ENCODE measurements around the gene PHF14. TPM values are rescaled to one million over a fixed set of nuclear protein-coding genes. Genes with fewer than 3 reads are reported as not detected.

The PHF14 gene
- total RNA-seq, 2 donors from 2014 or later = 25.1 to 25.7 TPM

- DNase-seq (ENCODE audit: low spot score) = no peak
- Histone ChIP-seq H3K4me3 (no peak overlapping the region), H3K36me3 (no peaks in the 10 kb centered on the region), H3K9me3 (no peaks in the 10 kb centered on the region), H3K4me1 (replicated peaks) (no peaks in the 10 kb centered on the region), H3K27ac (no peak overlapping the region), H3K27me3 (replicated peaks; ENCODE audit: insufficient read depth) (no peaks in the 10 kb centered on the region)
- TF ChIP-seq CTCF (IDR thresholded peaks at IDR 0.05) (no peak), POLR2AphosphoS5 (IDR thresholded peaks at IDR 0.05) (no peak)
- intact Hi-C loops (cut with DNase I) = no loop called here
- WGBS = 88% methylated on average over 4 of the region's 4 CpGs
These were observed 199.2 kb downstream of the PHF14 start for GRCh38 chr7:11172835-11173234.

- no peaks in the 10 kb centered on the region for H3K4me1 ChIP-seq (replicated peaks)
- no peaks in the 10 kb centered on the region for H3K9me3 ChIP-seq
- intact Hi-C loops (cut with DNase I) = no loop called here
- no peak overlapping the region for H3K27ac ChIP-seq
- no peaks in the 10 kb centered on the region for H3K27me3 ChIP-seq (replicated peaks; ENCODE audit: insufficient read depth)
- no peak for DNase-seq (ENCODE audit: low spot score)
- H3K36me3 ChIP-seq = no peaks in the 10 kb centered on the region
- TF ChIP-seq CTCF (IDR thresholded peaks at IDR 0.05) (no peak), POLR2A (IDR thresholded peaks at IDR 0.05) (no peak), POLR2AphosphoS5 (IDR thresholded peaks at IDR 0.05) (no peak)
- WGBS = 81% methylated on average over 3 of the region's 3 CpGs
- no peak overlapping the region for H3K4me3 ChIP-seq
These were observed 201.7 kb downstream of the PHF14 start for GRCh38 chr7:11175371-11175770.

GRCh38 chr7:11175887-11176286 is 202.2 kb downstream of the PHF14 start:
- no peak for TF ChIP-seq POLR2A (IDR thresholded peaks at IDR 0.05)
- DNase-seq (ENCODE audit: low spot score) = no peak
- intact Hi-C loops (cut with DNase I) = no loop called here
- no peak overlapping the region for H3K27ac ChIP-seq
- no peaks in the 10 kb centered on the region for H3K36me3 ChIP-seq
- WGBS = 51% methylated on average over 3 of the region's 3 CpGs
- H3K9me3 ChIP-seq = no peaks in the 10 kb centered on the region
- no peaks in the 10 kb centered on the region for H3K4me1 ChIP-seq (replicated peaks)
- H3K4me3 ChIP-seq = no peak overlapping the region
- H3K27me3 ChIP-seq (replicated peaks; ENCODE audit: insufficient read depth) = no peaks in the 10 kb centered on the region

- no peak for DNase-seq (ENCODE audit: low spot score)
- H3K9me3 ChIP-seq = no peaks in the 10 kb centered on the region
- H3K4me3 ChIP-seq = no peak overlapping the region
- no peak overlapping the region for H3K27ac ChIP-seq
- no peaks in the 10 kb centered on the region for H3K4me1 ChIP-seq (replicated peaks)
- intact Hi-C loops (cut with DNase I) = no loop called here
- no peaks in the 10 kb centered on the region for H3K27me3 ChIP-seq (replicated peaks; ENCODE audit: insufficient read depth)
- TF ChIP-seq CTCF (IDR thresholded peaks at IDR 0.05) = no peak
- TF ChIP-seq POLR2A (IDR thresholded peaks at IDR 0.05) = no peak
- TF ChIP-seq POLR2AphosphoS5 (IDR thresholded peaks at IDR 0.05) = no peak
- 80% methylated on average over 1 of the region's 1 CpG for WGBS
- no peaks in the 10 kb centered on the region for H3K36me3 ChIP-seq
These were observed 203.4 kb downstream of the PHF14 start for GRCh38 chr7:11176985-11177555.

GRCh38 chr7:11177793-11178192 is 204.1 kb downstream of the PHF14 start:
- TF ChIP-seq POLR2AphosphoS5 (IDR thresholded peaks at IDR 0.05) = no peak
- no peak for TF ChIP-seq CTCF (IDR thresholded peaks at IDR 0.05)
- WGBS = 61% methylated on average over 3 of the region's 3 CpGs
- Histone ChIP-seq H3K4me1 (replicated peaks) (no peaks in the 10 kb centered on the region), H3K36me3 (no peaks in the 10 kb centered on the region), H3K9me3 (no peaks in the 10 kb centered on the region), H3K4me3 (no peak overlapping the region), H3K27me3 (replicated peaks; ENCODE audit: insufficient read depth) (no peaks in the 10 kb centered on the region), H3K27ac (no peak overlapping the region)
- intact Hi-C loops (cut with DNase I) = no loop called here
- no peak for DNase-seq (ENCODE audit: low spot score)
